T-helper 1 cell (primary cell): Measurements from ENCODE around the gene SF3A2.
A peak's percentile ranks its signal among the peaks of the same experiment; 100 is the strongest.
"Not testable (repeated sequence)": the region's sequence is repeated elsewhere in the genome, so short reads cannot be mapped to it uniquely, and the experiment has no call there.

ENCODE experiments used
- DNase-seq, 5 donors: peaks; one replicate each; pipeline ENCODE4 v3.0.0-alpha.2; 2012 to 2020

The SF3A2 gene

GRCh38 chr19:2277138-2277537 lies 40.5 kb downstream of the SF3A2 start:
- DNase-seq, result no peak

- no peak for DNase-seq
These were observed 42.0 kb downstream of the SF3A2 start for GRCh38 chr19:2278459-2279158.

- DNase-seq, result no peak
These were observed 44.1 kb downstream of the SF3A2 start for GRCh38 chr19:2280633-2281264.

DNA sequence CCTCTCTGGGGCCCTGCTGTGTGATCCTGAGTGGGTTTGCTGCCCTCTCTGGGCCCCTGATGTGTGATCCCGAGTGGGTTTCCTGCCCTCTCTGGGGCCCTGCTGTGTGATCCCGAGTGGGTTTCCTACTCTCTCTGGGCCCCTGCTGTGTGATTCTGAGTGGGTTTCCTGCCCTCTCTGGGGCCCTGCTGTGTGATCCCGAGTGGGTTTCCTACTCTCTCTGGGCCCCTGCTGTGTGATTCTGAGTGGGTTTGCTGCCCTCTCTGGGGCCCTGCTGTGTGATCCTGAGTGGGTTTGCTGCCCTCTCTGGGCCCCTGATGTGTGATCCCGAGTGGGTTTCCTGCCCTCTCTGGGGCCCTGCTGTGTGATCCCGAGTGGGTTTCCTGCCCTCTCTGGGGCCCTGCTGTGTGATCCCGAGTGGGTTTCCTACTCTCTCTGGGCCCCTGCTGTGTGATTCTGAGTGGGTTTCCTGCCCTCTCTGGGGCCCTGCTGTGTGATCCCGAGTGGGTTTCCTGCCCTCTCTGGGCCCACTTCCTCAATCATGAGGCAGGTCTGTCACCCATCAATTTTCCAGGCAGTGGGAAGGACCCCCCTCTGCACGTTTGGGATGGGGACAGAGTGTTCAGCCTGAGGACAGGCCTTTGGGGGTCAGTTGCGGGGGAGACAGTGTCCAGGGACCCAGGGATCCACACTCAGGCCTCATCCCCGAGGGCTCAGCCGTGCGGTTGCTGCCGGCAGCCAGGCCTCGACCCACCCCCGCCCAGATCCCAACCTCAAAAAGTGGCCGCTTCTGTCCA lies 44.8 kb downstream of the SF3A2 start:
- not testable (repeated sequence) for DNase-seq

GRCh38 chr19:2282062-2282861 lies 45.6 kb downstream of the SF3A2 start, which contains the start of gene PEAK3:
Gene PEAK3 (minus strand): TSS chr19:2282175. CDS start chr19:2280931, 1,244 bp downstream.
- no peak for DNase-seq

GRCh38 chr19:2282862-2283237 lies 46.2 kb downstream of the SF3A2 start:
- DNase-seq, result no peak

DNA sequence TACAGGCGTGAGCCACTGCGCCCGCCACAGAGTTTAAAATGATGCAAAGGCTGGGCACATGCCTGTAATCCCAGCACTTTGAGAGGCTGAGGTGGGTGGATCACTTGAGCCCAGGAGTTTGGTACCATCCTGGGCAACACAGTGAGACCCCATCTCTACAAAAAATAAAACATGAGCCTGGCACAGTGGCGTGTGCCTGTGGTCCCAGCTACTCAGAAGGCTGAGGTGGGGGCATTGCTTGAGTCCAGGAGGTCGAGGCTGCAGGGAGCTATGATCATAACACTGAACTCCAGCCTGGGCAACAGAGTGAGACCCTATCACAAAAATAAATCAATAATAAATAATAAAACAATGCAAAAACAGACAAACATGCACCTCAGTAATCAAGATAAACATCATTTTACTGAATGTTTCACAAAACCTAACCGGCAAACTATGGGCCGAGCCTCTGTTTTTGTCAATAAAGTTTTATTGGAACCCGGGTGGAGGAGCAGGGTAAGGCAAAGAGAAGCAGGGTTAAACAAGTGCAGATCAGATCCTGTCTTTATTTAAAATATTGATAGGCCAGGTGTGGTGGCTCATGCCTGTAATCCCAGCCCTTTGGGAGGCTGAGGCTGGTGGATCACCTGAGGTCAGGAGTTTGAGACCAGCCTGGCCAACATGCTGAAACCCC lies 47.3 kb downstream of the SF3A2 start:
- no peak for DNase-seq

DNA sequence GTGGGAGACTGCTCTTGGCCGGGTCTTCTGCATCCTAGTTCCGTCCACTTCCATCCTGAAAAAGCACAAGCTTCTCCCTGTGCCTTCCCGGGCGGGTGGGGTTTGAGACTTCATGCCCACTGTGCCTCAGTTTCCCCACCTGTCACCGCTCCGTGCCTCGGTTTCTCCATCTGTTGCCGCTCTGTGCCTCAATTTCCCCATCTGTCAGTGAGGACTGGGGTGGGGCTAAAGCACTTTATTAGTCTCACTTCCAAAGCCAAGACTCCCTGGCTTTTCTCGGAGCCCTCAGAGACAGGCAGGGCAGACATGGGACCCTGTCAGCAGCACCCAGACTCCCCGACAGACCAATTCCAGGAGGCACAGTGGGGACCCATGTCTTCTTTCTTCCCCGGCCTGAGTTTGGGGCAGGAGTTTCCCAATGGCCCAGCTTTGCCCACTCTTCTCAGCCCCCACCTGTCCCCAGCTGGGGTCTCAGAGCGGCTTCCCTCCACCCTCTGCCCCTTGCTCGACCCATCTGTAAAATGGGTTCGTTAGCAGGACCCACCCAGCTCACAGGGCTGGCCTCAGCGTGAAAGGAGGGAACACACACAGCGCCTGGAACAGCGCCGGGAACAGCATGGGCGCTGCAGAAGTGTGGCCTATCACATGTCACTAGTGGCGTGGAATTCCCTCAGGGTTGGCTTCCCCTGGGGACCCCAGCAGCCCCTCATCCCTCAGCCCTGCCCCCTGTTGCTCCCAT lies 49.9 kb downstream of the SF3A2 start:
- DNase-seq, result no peak

DNA sequence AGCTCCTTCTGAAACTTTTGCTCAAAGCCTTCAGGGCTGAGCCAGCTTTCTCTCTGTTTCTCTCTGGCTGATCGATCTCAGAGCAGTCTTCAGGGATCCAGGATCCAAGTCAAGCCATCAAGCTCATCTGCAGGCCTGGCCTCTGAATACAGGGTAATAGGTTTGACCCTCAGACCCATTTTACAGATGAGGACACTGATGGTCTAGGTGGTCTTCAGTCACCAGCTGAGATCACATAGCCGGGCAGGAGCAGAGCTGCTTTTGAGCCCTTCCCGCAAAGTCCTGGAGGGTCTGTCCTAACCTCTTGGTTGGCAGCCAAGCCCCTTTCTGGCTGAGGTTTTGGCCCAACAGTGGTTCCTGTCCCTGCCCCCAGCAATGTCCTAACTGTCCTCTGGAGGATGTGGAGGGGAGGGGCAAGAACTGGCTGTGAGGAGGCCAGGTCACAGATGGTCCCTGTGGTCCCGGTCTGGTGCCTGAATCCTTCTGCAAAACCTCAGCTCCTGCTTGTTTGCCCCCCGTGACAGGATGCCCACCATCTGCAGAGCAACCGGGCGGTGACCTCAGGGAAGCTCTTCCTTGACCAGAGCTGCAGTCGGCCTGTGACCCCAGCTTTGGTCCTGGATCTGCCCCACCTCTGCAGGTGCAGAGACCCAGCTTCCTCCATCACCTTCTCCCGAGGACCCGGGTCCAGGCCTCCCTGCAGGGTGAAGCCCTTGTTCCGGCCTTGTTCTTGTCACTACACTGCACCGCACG lies 51.1 kb downstream of the SF3A2 start:
- DNase-seq, result no peak

GRCh38 chr19:2288338-2288817 lies 51.8 kb downstream of the SF3A2 start:
- DNase-seq, result no peak

DNA sequence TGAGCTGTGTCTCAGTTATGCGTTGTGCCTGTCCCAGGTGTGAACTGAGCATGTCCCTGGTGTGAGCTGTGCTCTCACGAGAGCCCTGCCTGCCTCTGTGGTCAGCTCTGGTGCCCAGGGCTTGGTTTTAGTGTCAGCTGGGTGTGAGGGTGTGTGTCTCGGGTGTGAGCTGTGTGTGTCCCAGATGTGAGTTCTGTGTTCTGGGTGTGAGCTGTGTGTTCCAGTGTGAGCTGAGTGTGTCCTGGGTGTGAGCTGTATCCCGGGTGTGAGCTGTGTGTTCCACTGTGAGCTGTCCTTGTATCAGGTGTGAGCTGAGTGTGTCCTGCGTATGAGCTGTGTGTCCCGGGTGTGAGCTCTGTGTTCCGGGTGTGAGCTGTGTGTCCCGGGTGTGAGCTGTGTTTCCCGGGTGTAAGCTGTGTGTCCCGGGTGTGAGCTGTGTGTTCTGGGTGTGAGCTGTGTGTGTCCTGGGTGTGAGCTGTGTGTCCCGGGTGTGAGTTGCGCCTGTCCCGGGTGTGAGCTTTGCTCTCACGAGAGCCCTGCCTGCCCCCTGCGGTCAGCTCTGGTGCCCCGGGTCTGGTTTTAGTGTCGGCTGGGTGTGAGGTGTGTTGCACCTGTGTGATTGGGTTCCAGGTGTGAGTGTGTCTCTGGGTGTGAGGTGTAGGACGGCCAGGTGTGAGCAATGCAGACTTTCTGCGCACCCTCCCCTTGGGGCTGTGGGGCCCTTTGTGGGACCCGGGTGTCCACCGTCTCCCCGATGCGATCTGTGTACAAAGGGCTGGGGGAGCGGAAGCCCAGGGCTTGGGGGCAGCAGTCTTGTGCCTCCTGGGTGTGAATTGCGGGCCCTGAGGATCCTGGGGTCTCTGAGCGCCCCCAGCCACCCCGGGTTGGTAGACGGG lies 52.4 kb downstream of the SF3A2 start:
- no peak for DNase-seq

- DNase-seq, result peak in 3 of 5 donors; percentile 41 to 84 (median 43)
These were observed 53.3 kb downstream of the SF3A2 start for GRCh38 chr19:2289714-2290435.

GRCh38 chr19:2290441-2291184 lies 54.0 kb downstream of the SF3A2 start:
- DNase-seq, result no peak

GRCh38 chr19:2291185-2291751 lies 54.6 kb downstream of the SF3A2 start:
- no peak for DNase-seq

GRCh38 chr19:2294687-2295335 lies 58.2 kb downstream of the SF3A2 start:
- DNase-seq, result no peak

- DNase-seq, result no peak
These were observed 59.5 kb downstream of the SF3A2 start for GRCh38 chr19:2296141-2296540.
